ENCODE data around the gene SCAF1. TPM values are rescaled to one million over a fixed set of nuclear protein-coding genes. Genes with fewer than 3 reads are reported as not detected.

SCAF1 gene
- total and polyA plus RNA-seq, 9 donors: 3.3 to 94.6 (median 61.3) TPM

- Histone ChIP-seq H3K27me3 (no peaks in the 10 kb centered on the region), H3K4me3 (peak overlapping the region; percentile 39), H3K4me1 (ENCODE audit: insufficient read depth) (no peaks in the 10 kb centered on the region), H3K36me3 (no peaks in the 10 kb centered on the region), H3K27ac (peak overlapping the region; percentile 8 to 10), H3K9me3 (no peaks in the 10 kb centered on the region)
- intact Hi-C loops (cut with DNase I): loop anchor here in 1 of 4 donors (2.0 kb wide), 1 partner anchor 67 kb away; no protein-coding TSS in a partner anchor
- no peak for DNase-seq
- WGBS, 3 donors: 2 to 4% (median 3%) methylated on average over 37 to 39 of the region's 39 CpGs
- TF ChIP-seq EP300 (IDR thresholded peaks at IDR 0.05) (no peak), CTCF (IDR thresholded peaks at IDR 0.05) (no peak), POLR2A (IDR thresholded peaks at IDR 0.05) (no peak)
Measured at GRCh38 chr19:49690079-49690655, 48.2 kb downstream of the SCAF1 start.

GRCh38 chr19:49690656-49691242, 48.7 kb downstream of the SCAF1 start, which contains the start of gene CPT1C:
Gene CPT1C, plus strand, starts transcription at chr19:49691116. Its CDS starts 1,137 bp downstream, at chr19:49692253.
- TF ChIP-seq POLR2A (IDR thresholded peaks at IDR 0.05): peak; percentile 55
- no peak for TF ChIP-seq CTCF (IDR thresholded peaks at IDR 0.05)
- TF ChIP-seq EP300 (IDR thresholded peaks at IDR 0.05): no peak
- intact Hi-C loops (cut with DNase I): loop anchor here in 1 of 4 donors (2.0 kb wide), 1 partner anchor 66 kb away; no protein-coding TSS in a partner anchor
- no peaks in the 10 kb centered on the region for H3K27me3 ChIP-seq
- 0 to 1% (median 0%) methylated on average over 38 of the region's 38 CpGs for WGBS, 3 donors
- H3K4me3 ChIP-seq: peak within 1 kb of the TSS; percentile 39
- no peaks in the 10 kb centered on the region for H3K4me1 ChIP-seq (ENCODE audit: insufficient read depth)
- H3K27ac ChIP-seq: peak within 1 kb of the TSS; percentile 8 to 10
- DNase-seq: peak; percentile 81 to 89 (median 85)
- H3K9me3 ChIP-seq: no peaks in the 10 kb centered on the region
- no peaks in the 10 kb centered on the region for H3K36me3 ChIP-seq

- no peak for TF ChIP-seq EP300 (IDR thresholded peaks at IDR 0.05)
- no peak for TF ChIP-seq POLR2A (IDR thresholded peaks at IDR 0.05)
- no peaks in the 10 kb centered on the region for H3K9me3 ChIP-seq
- intact Hi-C loops (cut with DNase I): loop anchor here in 1 of 4 donors (2.0 kb wide), 1 partner anchor 65 kb away; no protein-coding TSS in a partner anchor
- H3K27ac ChIP-seq: no peak overlapping the region
- no peaks in the 10 kb centered on the region for H3K36me3 ChIP-seq
- DNase-seq: peak; percentile 62 to 81 (median 70)
- no peaks in the 10 kb centered on the region for H3K4me1 ChIP-seq (ENCODE audit: insufficient read depth)
- H3K4me3 ChIP-seq: peak overlapping the region; percentile 39
- WGBS, 3 donors: 4 to 5% (median 5%) methylated on average over 36 to 39 of the region's 39 CpGs
- H3K27me3 ChIP-seq: no peaks in the 10 kb centered on the region
Measured at GRCh38 chr19:49691243-49692146, 49.5 kb downstream of the SCAF1 start.

GRCh38 chr19:49692147-49692506, 50.1 kb downstream of the SCAF1 start:
- peak in 1 of 5 donors; percentile 42 for DNase-seq
- H3K4me1 ChIP-seq (ENCODE audit: insufficient read depth): no peaks in the 10 kb centered on the region
- no peaks in the 10 kb centered on the region for H3K27me3 ChIP-seq
- WGBS, 3 donors: 51 to 69% (median 65%) methylated on average over 15 to 16 of the region's 16 CpGs
- H3K9me3 ChIP-seq: no peaks in the 10 kb centered on the region
- TF ChIP-seq CTCF (IDR thresholded peaks at IDR 0.05) (no peak), EP300 (IDR thresholded peaks at IDR 0.05) (no peak), POLR2A (IDR thresholded peaks at IDR 0.05) (no peak)
- peak overlapping the region; percentile 39 for H3K4me3 ChIP-seq
- intact Hi-C loops (cut with DNase I): no loop called here
- H3K36me3 ChIP-seq: no peaks in the 10 kb centered on the region
- H3K27ac ChIP-seq: no peak overlapping the region
